H1 (cell line): Measurements from ENCODE around the gene PTER. TPM values are rescaled to one million over a fixed set of nuclear protein-coding genes. Genes with fewer than 3 reads are reported as not detected.

Experiments used
- CHD1 ChIP-seq: IDR thresholded peaks from 2 replicates; pipeline ENCODE4 v1.6.1; 2012; ENCODE audit warnings: low read depth, low read length, improper control_type of control experiment
- EGR1 ChIP-seq: IDR thresholded peaks from 2 replicates; pipeline ENCODE4 v1.6.1; 2011; ENCODE audit warnings: low read depth, low read length, borderline replicate concordance
- JUN ChIP-seq: IDR thresholded peaks from 2 replicates; pipeline ENCODE4 v1.6.1; 2011; ENCODE audit warnings: low read depth, mild to moderate bottlenecking, improper control_type of control experiment, low read length
- NANOG ChIP-seq: IDR thresholded peaks from 2 replicates; pipeline ENCODE4 v1.6.1; 2011; ENCODE audit warnings: low read length, low read depth, mild to moderate bottlenecking, inconsistent platforms; ENCODE audit not compliant: insufficient read depth, poor library complexity, severe bottlenecking
- SRF ChIP-seq: IDR thresholded peaks from 2 replicates; pipeline ENCODE4 v1.6.1; 2011; ENCODE audit warnings: mild to moderate bottlenecking, low read depth, low read length, moderate library complexity
- polyA plus RNA-seq, 7 experiments: library from polyadenylated mRNA; depleted of rRNA in 3 of 7; stranded (reverse) in 5 of 7; unstranded in 2 of 7; fragments of >200 nt in 5 of 7; fragments of 200-250 nt in 2 of 7; gene quantifications; 1 replicate in 5 of 7; 2 replicates in 1 of 7; 4 replicates in 1 of 7; pipeline versions ENCODE4 v1.2.1 to v1.2.3, GENCODE V29; 2011 to 2013; ENCODE audit warnings: missing spikeins in 2 of 7, mixed read lengths in 2 of 7
- total RNA-seq: library from RNA; stranded (reverse); fragmentation: NEBNext Ultra II Directional; extraction: Animal tissue kit (Norgen Biotek cat#: 25700); gene quantifications from 2 replicates; pipeline ENCODE4 v1.2.1, GENCODE V29; 2021

PTER gene
- total and polyA plus RNA-seq, 2 of the 8 experiments (the other 6 are each of a cell fraction or from before 2014, with no cell fraction given), result 4.4 to 7.8 TPM

- TF ChIP-seq SRF (no peak), CHD1 (no peak), JUN (no peak), NANOG (no peak), EGR1 (no peak)
These were observed 68.4 kb downstream of the PTER start (continued) for GRCh38 chr10:16505161-16505560.
